IMR-90 (cell line): ENCODE measurements around the gene SCAF11. TPM values are rescaled to one million over a fixed set of nuclear protein-coding genes. Genes with fewer than 3 reads are reported as not detected.

Experiments used
- ATAC-seq: fragments of 200-7000 bp; cut with Tn5 transposase; 2 replicates; pipeline ENCODE4 v1.9.1; 2020; ENCODE audit warnings: low read depth, mild to moderate bottlenecking, moderate library complexity
- BruUV-seq: library from RNA; stranded (reverse); fragments of 400-500 nt; replicated peaks from 2 replicates; lab custom pipeline; 2021; lab: Mats Ljungman, UMichigan
- CTCF ChIA-PET: fragments of 300-600 bp; formaldehyde crosslinking; extraction: SDS; loops from one replicate; lab custom pipeline; 2021; ENCODE audit warnings: antibody characterized with exemption; lab: Yijun Ruan, JAX
- POLR2A ChIA-PET: fragments of 300-600 bp; sonication (Branson Sonifier 250); formaldehyde crosslinking; loops from one replicate; lab custom pipeline; 2022; ENCODE audit warnings: antibody characterized with exemption; ENCODE audit not compliant: unreplicated experiment; lab: Charles Lee
- DNase-seq: peaks from one replicate; pipeline ENCODE4 v3.0.0; 2013
- H2AFZ ChIP-seq: replicated peaks from 2 replicates; pipeline ENCODE3; 2013; ENCODE audit warnings: low read length, mild to moderate bottlenecking; ENCODE audit not compliant: poor library complexity
- H2AK5ac ChIP-seq: 2 replicates; pipeline ENCODE4 v1.6.1; 2013; ENCODE audit warnings: low read depth, low read length, inconsistent platforms
- H2AK9ac ChIP-seq: replicated peaks from 2 replicates; pipeline ENCODE3; 2013; ENCODE audit warnings: mild to moderate bottlenecking, low read depth, low read length, moderate library complexity; ENCODE audit not compliant: poor library complexity
- H2BK120ac ChIP-seq: 2 replicates; pipeline ENCODE4 v1.6.1; 2013; ENCODE audit warnings: low read depth, low read length, inconsistent platforms
- H2BK15ac ChIP-seq: 3 replicates; pipeline ENCODE4 v1.6.1; 2013; ENCODE audit warnings: low read depth, low read length, inconsistent platforms
- H2BK20ac ChIP-seq: 2 replicates; pipeline ENCODE4 v1.6.1; 2013; ENCODE audit warnings: low read depth, mild to moderate bottlenecking, inconsistent platforms, low read length, moderate library complexity
- H2BK5ac ChIP-seq: 2 replicates; pipeline ENCODE4 v1.6.1; 2013; ENCODE audit warnings: mild to moderate bottlenecking, low read depth, low read length, inconsistent platforms; ENCODE audit not compliant: poor library complexity, severe bottlenecking
- H3K14ac ChIP-seq: replicated peaks from 2 replicates; pipeline ENCODE4 v1.6.1; 2013; ENCODE audit warnings: low read depth, low read length, inconsistent platforms
- H3K18ac ChIP-seq: 2 replicates; pipeline ENCODE4 v1.6.1; 2013; ENCODE audit warnings: low read depth, low read length, control low read depth
- H3K23ac ChIP-seq: 2 replicates; pipeline ENCODE4 v1.6.1; 2013; ENCODE audit warnings: low read depth, low read length, inconsistent platforms
- H3K27ac ChIP-seq: 2 replicates; pipeline ENCODE4 v1.5.1; 2013; ENCODE audit warnings: mild to moderate bottlenecking, control low read depth, low read length; ENCODE audit not compliant: insufficient read depth
- H3K27me3 ChIP-seq: 2 replicates; pipeline ENCODE4 v1.6.1; 2013; ENCODE audit warnings: low read length; ENCODE audit not compliant: control insufficient read depth, insufficient read depth
- H3K36me3 ChIP-seq: 2 replicates; pipeline ENCODE4 v1.6.1; 2013; ENCODE audit warnings: low read length, mixed read lengths; ENCODE audit not compliant: control insufficient read depth, insufficient read depth
- H3K4ac ChIP-seq: 2 replicates; pipeline ENCODE4 v1.6.1; 2013; ENCODE audit warnings: low read depth, low read length, inconsistent platforms
- H3K4me1 ChIP-seq: 2 replicates; pipeline ENCODE4 v1.6.1; 2013; ENCODE audit warnings: low read length, mixed read lengths; ENCODE audit not compliant: control insufficient read depth, insufficient read depth
- H3K4me2 ChIP-seq: 2 replicates; pipeline ENCODE4 v1.6.1; 2013; ENCODE audit warnings: low read depth, mild to moderate bottlenecking, control low read depth, low read length, moderate library complexity
- H3K4me3 ChIP-seq: 2 replicates; pipeline ENCODE4 v1.5.1; 2013; ENCODE audit warnings: low read depth, mild to moderate bottlenecking, control low read depth, low read length, moderate library complexity; ENCODE audit not compliant: insufficient read depth
- H3K56ac ChIP-seq: 2 replicates; pipeline ENCODE4 v1.6.1; 2013; ENCODE audit warnings: low read length, inconsistent platforms; ENCODE audit not compliant: insufficient read depth; ENCODE audit errors: extremely low read depth
- H3K79me1 ChIP-seq, 2 experiments: 2 replicates each; pipeline ENCODE4 v1.6.1; 2013; ENCODE audit warnings: low read length in 2 of 2, inconsistent platforms in 1 of 2, low read depth in 1 of 2
- H3K9ac ChIP-seq: 2 replicates; pipeline ENCODE4 v1.6.1; 2013; ENCODE audit warnings: low read depth, low read length, control low read depth
- H3K9me1 ChIP-seq: 2 replicates; pipeline ENCODE4 v1.6.1; 2013; ENCODE audit warnings: low read length, inconsistent platforms; ENCODE audit not compliant: insufficient read depth
- H3K9me3 ChIP-seq: 2 replicates; pipeline ENCODE4 v1.6.1; 2013; ENCODE audit warnings: low read length; ENCODE audit not compliant: control insufficient read depth, insufficient read depth
- H4K20me1 ChIP-seq: 2 replicates; pipeline ENCODE4 v1.6.1; 2013; ENCODE audit warnings: low read length, inconsistent platforms; ENCODE audit not compliant: insufficient read depth
- H4K5ac ChIP-seq: 2 replicates; pipeline ENCODE4 v1.6.1; 2013; ENCODE audit warnings: mild to moderate bottlenecking, low read depth, low read length, control low read depth
- H4K8ac ChIP-seq, 2 experiments: 2 replicates each; pipeline ENCODE4 v1.6.1; 2013; ENCODE audit warnings: low read depth in 2 of 2, low read length in 2 of 2, control low read depth in 1 of 2, inconsistent platforms in 1 of 2
- H4K91ac ChIP-seq: 2 replicates; pipeline ENCODE4 v1.6.1; 2013; ENCODE audit warnings: low read depth, low read length, inconsistent platforms; ENCODE audit not compliant: insufficient read depth
- CTCF ChIP-seq: conservative IDR thresholded peaks from 2 replicates; pipeline ENCODE4 v1.5.1; 2012; ENCODE audit warnings: mild to moderate bottlenecking, low read depth, low read length, improper control_type of control experiment
- ELK1 ChIP-seq: fragments of 150-350 bp; IDR thresholded peaks from 2 replicates; pipeline ENCODE4 v1.6.1; 2016; ENCODE audit warnings: low read depth, mild to moderate bottlenecking, low read length, moderate library complexity, borderline replicate concordance
- MXI1 ChIP-seq: IDR thresholded peaks from 2 replicates; pipeline ENCODE4 v1.6.1; 2012; ENCODE audit warnings: low read depth, mild to moderate bottlenecking, low read length, moderate library complexity, borderline replicate concordance
- RAD21 ChIP-seq: IDR thresholded peaks from 2 replicates; pipeline ENCODE4 v1.6.1; 2012; ENCODE audit warnings: low read length, improper control_type of control experiment
- SMC3 ChIP-seq: fragments of 150-350 bp; IDR thresholded peaks from 2 replicates; pipeline ENCODE4 v1.6.1; 2016; ENCODE audit warnings: low read depth, mild to moderate bottlenecking, antibody characterized with exemption, low read length, moderate library complexity
- WGBS, 2 experiments: methylation state at CpG; one replicate each; pipeline versions ENCODE4 v1.1.5 to v1.1.7; 2013; ENCODE audit warnings: missing lambda C conversion rate in 2 of 2; ENCODE audit not compliant: insufficient read length in 1 of 2; ENCODE audit errors: extremely low coverage in 2 of 2; 5-methylcytosine and 5-hydroxymethylcytosine counted together
- dilution Hi-C: fragments of 300-500 bp; cut with HindIII; formaldehyde crosslinking; loops from one replicate; pipeline ENCODE4 v1.14.3; 2018; ENCODE audit warnings: low sequenced_read_pairs; ENCODE audit not compliant: unreplicated experiment
- in situ Hi-C: fragments of 300-500 bp; cut with MboI; formaldehyde crosslinking; loops from 3 replicates; pipeline ENCODE4 v1.14.3; 2019; ENCODE audit warnings: low sequenced_read_pairs, inconsistent platforms, mixed read lengths
- intact Hi-C: fragments of 100-400 bp; cut with micrococcal nuclease; formaldehyde crosslinking; loops from 2 replicates; pipeline ENCODE4 v1.10.0; 2022
- polyA plus RNA-seq, 3 experiments: library from polyadenylated mRNA; depleted of rRNA; stranded (reverse); fragments of >200 nt; gene quantifications; 2 replicates each; pipeline ENCODE4 v1.2.3, GENCODE V29; 2012; ENCODE audit warnings: low replicate concordance in 1 of 3
- total RNA-seq: library from RNA; depleted of rRNA; stranded (reverse); fragments of >200 nt; gene quantifications from 2 replicates; pipeline ENCODE4 v1.2.3, GENCODE V29; 2012

The SCAF11 gene
- total and polyA plus RNA-seq, 2 of the 4 experiments (the other 2 are of a cell fraction), result 33.9 to 70.4 TPM

GRCh38 chr12:46005151-46005797 lies 14.9 kb upstream of the SCAF11 start:
- no peak overlapping the region for H2BK20ac ChIP-seq
- H3K9me1 ChIP-seq, result no peaks in the 10 kb centered on the region
- DNase-seq (peak; percentile 34), ATAC-seq (no peak)
- dilution Hi-C loops, result no loop called here
- H4K8ac ChIP-seq, result no peak overlapping the region
- no peak overlapping the region for H2AFZ ChIP-seq
- no peak overlapping the region for H3K56ac ChIP-seq
- H2BK5ac ChIP-seq, result no peak overlapping the region
- no peak overlapping the region for H4K5ac ChIP-seq
- no peak overlapping the region for H4K91ac ChIP-seq
- no peak overlapping the region for H3K4me3 ChIP-seq
- no peak overlapping the region for H2AK9ac ChIP-seq
- H2BK15ac ChIP-seq, result no peak overlapping the region
- POLR2A ChIA-PET, result no interaction called here
- no peaks in the 10 kb centered on the region for H3K36me3 ChIP-seq
- H3K79me1 ChIP-seq, result no peaks in the 10 kb centered on the region
- H3K4ac ChIP-seq, result no peak overlapping the region
- TF ChIP-seq CTCF, result peak; percentile 54
- TF ChIP-seq SMC3, result peak; percentile 41; the same call in 1 of the 2 replicates
- TF ChIP-seq ELK1, result no peak
- no peak for TF ChIP-seq MXI1
- TF ChIP-seq RAD21, result peak; percentile 44
- no peaks in the 10 kb centered on the region for H3K9me3 ChIP-seq
- CTCF ChIA-PET, result interaction anchor here (0.8 to 1.8 kb wide), 3 partner anchors 8 to 243 kb away, joined by 3 to 6 read pairs (median 3); no protein-coding TSS in a partner anchor
- no peaks in the 10 kb centered on the region for H3K4me1 ChIP-seq
- no peak overlapping the region for H3K18ac ChIP-seq
- H3K9ac ChIP-seq, result no peak overlapping the region
- intact Hi-C loops, result loop anchor here (5.0 kb wide), 1 partner anchor 243 kb away; no protein-coding TSS in a partner anchor
- no peak overlapping the region for H2BK120ac ChIP-seq
- no TSS peak for BruUV-seq
- no peak overlapping the region for H3K4me2 ChIP-seq
- no CpG with 5 or more reads among the region's 2 CpGs for WGBS, 2 experiments
- peaks cover 16% of the 10 kb centered on the region for H3K27me3 ChIP-seq
- H4K20me1 ChIP-seq, result no peaks in the 10 kb centered on the region
- H2AK5ac ChIP-seq, result no peak overlapping the region
- no peak overlapping the region for H3K27ac ChIP-seq
- no peak overlapping the region for H3K23ac ChIP-seq
- in situ Hi-C loops, result loop anchor here (25.0 kb wide), 1 partner anchor 468 kb away; no protein-coding TSS in a partner anchor
- H3K14ac ChIP-seq, result no peak overlapping the region
